Left renal cortex interstitium (tissue), 4 donors: Measurements from ENCODE around the gene ATP6V0B. TPM values are rescaled to one million over a fixed set of nuclear protein-coding genes. Genes with fewer than 3 reads are reported as not detected.

Experiments
- DNase-seq, 4 donors: peaks; one replicate each; pipeline ENCODE4 v3.0.0-alpha.2; 2013; ENCODE audit warnings: low read depth in 4 of 4, low spot score in 2 of 4, missing footprints in 1 of 4
- polyA plus RNA-seq, 4 donors: library from polyadenylated mRNA; unstranded; fragments of 120-200 nt; gene quantifications; one replicate each; pipeline ENCODE4 v1.2.1, GENCODE V29; 2013; ENCODE audit not compliant: insufficient read length in 4 of 4

The ATP6V0B gene
- polyA plus RNA-seq, 4 donors: 146 to 165 (median 151) TPM

DNA sequence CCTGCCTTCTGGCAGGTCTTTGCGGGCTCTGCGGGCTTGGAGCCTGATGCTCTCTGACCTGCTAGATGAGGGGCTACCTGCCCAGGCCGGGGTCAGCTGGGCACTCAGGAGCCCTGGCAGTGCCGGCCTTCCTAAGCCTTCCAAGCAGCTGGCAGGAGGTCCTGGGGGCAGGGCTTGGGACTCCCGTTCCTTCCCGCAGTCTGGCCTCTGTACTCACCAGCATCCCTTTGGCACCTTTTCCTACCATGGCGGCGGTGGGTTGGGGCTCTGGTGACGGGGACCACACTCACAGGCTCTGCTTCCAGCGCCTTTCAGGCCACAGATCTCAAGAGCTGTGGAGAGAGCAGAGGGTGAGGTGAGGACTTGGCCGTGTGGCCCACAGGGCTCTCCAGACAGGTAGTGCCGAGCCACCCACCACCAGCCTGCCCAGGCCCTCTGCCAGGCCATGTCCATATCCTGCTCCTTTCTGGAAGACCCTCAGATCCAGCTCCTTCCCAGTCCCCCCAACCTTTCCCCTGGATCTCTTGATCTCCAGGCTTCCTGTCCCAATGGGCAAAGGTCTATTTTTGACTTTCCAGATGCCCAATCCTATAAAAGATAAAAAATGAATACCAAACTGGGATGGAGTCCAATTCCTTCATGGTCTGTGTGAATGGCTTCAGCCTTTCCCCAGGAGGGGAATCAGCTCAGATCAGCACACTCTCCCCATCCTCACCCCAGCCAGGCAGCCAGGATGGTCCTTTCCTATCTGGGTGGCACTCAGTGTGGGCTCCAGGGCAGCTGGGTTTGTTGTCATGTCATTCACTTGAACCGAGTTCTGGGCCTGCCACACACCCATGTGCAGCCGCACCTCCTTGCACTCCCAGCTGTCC is 49.5 kb downstream of the ATP6V0B start:
- DNase-seq: no peak

DNA sequence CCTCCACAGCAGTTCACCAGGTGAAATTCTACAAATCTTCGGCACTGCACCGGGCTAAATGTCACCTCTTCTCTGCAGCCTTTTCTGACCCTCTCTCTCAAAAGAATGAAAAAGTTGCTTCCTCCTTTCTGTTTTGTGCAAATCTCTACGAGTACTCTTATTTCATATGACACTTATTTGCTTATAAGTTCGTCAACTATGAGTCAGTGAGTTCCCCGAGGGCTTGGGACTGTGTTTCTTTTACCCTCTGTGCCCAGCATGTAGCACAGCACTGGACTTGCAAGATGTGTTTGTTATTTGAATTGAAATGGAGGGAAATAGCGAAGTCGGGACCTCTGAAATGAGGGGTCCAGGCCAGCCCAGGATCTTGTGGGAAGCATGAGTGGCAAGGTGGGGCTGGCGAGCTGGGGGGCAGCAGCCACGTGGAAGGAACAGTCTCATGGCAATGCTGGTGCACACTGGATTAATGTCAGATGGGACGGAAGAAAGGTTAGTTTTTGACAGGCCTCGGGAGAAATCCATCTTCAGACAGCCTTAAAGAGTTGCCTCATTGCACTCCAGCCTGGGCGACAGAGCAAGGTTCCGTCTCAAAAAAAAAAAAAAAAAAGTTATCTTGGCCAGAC is 50.3 kb downstream of the ATP6V0B start:
- no peak for DNase-seq

- no peak for DNase-seq
Measured at GRCh38 chr1:44025816-44026215, 51.1 kb downstream of the ATP6V0B start.

GRCh38 chr1:44027320-44027719 is 52.6 kb downstream of the ATP6V0B start:
- DNase-seq: no peak

Other genes starting within 250 kb of the ATP6V0B start
- gene ARTN, start 41.2 kb upstream of the ATP6V0B start, polyA plus RNA-seq: 1 to 10 TPM; 1.2 to 2.4 (median 1.9) TPM
- 10 to 100 TPM; 32.2 to 48.9 (median 39.3) TPM for gene IPO13, start 28.0 kb upstream of the ATP6V0B start, polyA plus RNA-seq
- 10 to 100 TPM; 20.8 to 24.9 (median 22.9) TPM for gene DPH2, start 5.0 kb upstream of the ATP6V0B start, polyA plus RNA-seq
- 10 to 100 TPM; 37.3 to 58.4 (median 42.3) TPM for gene B4GALT2, start 4.2 kb downstream of the ATP6V0B start, polyA plus RNA-seq
- gene CCDC24, start 16.6 kb downstream of the ATP6V0B start, polyA plus RNA-seq: 10 to 100 TPM; 13.2 to 30.1 (median 23.5) TPM
- 1 to 10 TPM; 5.6 to 8.8 (median 6.9) TPM for gene SLC6A9, start 56.5 kb downstream of the ATP6V0B start, polyA plus RNA-seq
- gene KLF17, start 143.9 kb downstream of the ATP6V0B start, polyA plus RNA-seq: under 1 TPM in 1 of 4 donors, not detected in 3; 0.03 TPM
- gene KLF18, start 166.7 kb downstream of the ATP6V0B start, polyA plus RNA-seq: not detected
- 10 to 100 TPM; 53.2 to 74.3 (median 61.3) TPM for gene DMAP1, start 238.5 kb downstream of the ATP6V0B start, polyA plus RNA-seq